Activated T-helper 9 cell treated with anti-CD3 and anti-CD28 coated beads, Interleukin-2, amount 50 U/mL, for 16 hours (primary cell): Measurements from ENCODE around the gene DCAF12.
"Not testable (repeated sequence)": the region's sequence is repeated elsewhere in the genome, so short reads cannot be mapped to it uniquely, and the experiment has no call there.

Experiments
- DNase-seq: peaks from one replicate; pipeline ENCODE4 v3.0.0-alpha.2; 2020; ENCODE audit warnings: low read depth

Gene DCAF12

DNA sequence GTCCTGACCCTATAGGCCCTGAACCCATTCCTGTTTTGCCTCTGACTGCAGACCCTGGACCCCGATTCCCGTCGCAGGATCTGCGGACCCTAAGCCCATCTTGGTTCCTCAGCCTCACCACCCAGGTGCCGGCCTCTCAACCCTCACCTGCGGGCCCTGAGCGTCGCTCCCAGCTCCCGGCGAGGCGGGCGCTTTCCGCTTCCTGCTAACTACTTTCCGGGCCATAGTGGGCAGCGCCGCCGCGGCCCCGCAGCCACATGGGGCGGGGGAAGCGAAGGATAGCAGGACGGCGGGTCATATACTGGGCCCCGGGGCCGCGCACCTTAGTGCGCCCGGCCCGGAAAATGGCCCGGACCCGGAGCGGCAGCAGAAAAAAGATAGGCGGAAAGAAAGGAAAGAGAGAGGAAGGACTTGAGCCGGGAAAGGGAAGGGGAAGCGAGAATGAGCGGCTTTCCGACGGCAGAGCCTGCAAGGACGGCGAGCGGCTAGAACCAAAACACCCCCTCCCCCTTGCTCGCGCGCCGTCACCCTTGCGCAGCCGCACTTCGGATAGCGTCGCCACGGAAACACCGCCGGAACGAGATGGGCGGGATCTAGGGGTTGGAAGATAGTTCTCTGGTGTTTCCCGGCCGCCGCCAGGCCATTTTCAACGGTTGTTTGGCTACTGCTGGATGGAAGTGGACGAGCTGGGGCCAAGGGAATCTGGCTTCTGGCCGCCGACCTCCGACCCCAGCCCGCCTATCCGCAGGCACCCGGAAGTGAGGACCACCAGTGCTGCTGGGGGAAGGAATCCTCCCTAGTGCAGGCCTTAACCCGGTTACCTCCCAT, at the start of gene DCAF12:
Gene DCAF12 (minus strand): TSS at position 492 of the 828 bp plus-strand sequence. CDS start 267 bp downstream, at position 225.
- peak; percentile 85 for DNase-seq

DNA sequence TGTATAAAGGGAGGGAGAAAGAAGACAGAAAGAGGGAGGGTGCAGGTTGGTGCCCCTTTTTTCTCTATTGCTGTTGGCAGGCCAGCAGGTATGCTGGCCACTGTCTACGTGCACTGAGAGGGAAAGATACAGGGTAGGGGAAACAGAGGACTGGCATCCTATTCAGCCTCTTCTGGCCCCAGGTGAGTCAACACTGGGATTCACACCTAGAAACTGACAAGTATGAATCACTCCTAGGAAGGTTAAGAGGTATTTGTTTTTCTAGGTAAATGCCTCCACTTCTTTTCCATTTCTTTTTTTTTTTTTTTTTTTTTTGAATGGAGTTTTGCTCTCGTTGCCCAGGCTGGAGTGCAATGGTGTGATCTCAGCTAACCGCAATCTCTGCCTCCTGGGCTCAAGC, 49.6 kb upstream of the DCAF12 start:
- no peak for DNase-seq

DNA sequence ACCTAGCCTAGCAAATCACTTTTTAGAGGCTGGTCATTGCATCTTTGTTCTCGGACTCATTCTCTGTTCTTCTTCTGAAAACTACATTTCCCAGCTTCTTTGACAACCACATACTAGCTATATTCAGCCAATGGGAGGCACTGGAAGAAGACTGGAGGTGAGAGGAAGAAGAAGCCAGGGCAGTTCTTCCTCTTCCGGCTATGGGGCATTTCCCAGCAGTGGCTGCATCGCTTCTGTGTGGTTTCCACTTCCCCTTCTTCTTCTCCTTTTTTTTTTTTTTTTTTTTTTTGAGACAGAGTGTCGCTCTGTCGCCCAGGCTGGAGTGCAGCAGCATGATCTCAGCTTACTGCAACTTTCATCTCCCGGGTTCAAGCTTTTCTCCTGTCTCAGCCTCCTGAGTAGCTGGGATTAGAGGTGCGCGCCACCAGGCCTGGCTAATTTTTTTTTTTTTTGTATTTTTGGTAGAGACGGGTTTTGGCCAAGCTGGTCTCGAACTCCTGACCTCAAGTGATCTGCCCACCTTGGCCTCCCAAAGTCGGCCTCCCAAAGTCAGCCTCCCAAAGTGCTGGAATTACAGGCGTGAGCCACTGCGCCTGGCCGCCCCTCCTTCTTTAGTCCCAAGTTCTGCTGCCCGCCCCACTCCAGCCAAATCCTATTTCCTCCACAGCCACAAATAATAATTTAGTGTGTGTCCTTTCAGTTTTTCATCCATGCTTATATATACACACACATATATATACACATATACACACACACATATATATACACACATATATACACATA, 45.4 kb upstream of the DCAF12 start:
- no peak for DNase-seq

DNA sequence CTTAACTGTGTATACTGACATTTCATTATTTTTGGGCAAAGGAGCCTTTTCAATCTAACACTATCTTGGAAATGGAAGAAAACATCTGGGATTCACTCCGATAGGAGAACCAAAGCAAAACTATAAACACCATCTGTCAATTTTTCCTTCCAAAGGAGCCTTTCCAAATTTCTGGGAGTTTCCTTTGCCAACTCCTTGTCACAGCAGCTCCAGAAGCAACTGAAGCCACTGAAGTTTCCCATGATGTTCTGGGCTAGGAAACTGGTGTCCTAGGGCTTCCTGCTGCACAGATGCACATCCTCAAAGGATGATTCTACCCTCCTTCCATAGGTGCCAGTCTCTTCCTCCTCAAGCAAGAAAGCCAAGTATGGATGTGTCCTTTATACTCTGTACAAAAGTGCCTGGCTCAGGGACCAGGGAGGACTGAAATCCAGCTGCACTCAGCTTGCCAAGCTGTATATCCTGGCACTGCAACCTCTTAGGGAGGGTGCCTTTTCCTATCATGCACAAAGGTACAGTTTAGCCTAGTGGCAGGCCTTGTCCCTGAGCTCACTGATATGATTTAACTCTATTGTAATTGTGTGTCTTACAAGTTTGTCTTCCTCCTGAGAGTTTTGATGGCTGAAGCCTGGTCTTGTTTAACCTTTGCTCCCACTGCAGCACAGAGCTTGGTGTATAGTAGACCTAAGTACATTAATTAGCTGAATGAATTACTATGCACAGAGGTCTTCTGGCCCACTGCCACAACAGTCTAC, 43.9 kb upstream of the DCAF12 start:
- no peak for DNase-seq

DNA sequence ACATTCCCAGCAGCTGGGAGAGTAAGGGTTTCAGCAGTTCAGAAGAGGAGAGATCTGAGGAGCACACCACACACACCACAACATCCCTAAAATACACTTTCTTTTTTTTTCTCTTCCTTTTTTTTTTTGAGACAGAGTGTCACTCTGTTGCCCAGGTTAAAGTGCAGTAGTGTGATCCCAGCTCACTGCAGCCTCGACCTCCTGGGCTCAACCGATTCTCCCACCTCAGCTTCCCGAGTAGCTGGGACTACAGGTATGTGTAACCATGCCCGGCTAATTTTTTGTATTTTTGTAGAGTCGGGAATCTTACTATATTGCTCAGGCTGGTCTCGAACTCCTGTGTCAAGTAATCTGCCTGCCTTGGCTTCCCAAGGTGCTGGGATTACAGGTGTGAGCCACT, 42.6 kb upstream of the DCAF12 start:
- no peak for DNase-seq

DNA sequence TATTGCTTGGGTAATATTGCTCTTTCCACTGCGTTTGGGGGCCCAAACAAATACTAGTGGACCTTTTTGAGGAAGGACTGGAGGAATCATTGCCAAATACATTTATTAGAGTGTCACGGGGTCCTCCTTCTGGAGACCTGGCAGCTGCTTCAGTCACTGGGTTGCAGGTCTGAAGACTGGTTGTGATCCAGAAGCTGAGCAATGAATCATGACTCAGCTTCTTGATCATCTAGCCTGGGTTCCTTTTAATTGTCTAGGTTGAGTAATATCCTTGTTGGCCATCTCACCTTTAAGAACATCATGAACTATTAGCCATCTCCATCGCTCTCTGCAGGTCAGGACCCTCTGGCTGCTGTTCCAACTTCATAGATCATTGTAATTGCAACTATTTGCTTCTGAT, 36.9 kb upstream of the DCAF12 start:
- DNase-seq: no peak

DNA sequence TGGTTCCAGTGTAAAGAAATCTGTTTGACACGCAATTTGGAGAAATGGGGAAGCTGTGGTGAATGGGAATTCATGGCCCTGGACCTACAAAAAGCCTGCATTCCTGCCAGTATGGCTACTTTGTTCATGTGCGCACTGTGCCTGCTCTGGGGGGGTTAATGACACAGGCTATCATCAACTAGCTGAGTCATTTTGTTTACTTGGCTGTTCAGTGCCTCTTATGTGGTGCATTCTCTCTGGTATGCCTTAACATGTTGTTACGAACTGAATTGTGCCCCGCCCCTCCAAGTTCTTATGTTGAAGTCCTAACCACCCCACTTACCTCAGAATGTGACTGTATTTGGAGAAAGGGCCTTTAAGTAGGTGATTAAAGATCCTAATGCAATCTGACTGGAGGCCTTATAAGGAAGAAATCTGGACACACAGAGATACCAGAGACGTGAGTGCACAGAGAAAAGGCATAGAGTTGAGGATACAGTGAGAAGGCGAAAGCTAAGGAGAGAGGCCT, 31.9 kb upstream of the DCAF12 start:
- no peak for DNase-seq

DNA sequence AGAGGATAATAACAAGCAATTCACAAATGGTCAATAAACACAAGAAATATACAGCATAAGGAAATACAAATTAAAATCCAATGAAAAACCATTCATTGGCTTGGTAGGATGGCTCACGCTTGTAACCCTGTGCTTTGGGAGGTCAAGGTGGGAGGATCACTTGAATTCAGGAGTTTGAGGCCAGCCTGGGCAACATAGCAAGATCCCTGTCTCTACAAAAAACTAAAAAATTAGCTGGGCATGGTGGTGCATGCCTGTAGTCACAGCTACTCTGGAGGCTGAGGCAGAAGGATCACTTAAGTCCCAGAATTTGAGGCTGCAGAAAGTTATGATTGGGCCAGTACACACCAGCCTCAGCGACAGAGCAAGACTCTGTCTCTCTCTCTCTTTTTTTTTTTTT, 31.4 kb upstream of the DCAF12 start:
- no peak for DNase-seq

DNA sequence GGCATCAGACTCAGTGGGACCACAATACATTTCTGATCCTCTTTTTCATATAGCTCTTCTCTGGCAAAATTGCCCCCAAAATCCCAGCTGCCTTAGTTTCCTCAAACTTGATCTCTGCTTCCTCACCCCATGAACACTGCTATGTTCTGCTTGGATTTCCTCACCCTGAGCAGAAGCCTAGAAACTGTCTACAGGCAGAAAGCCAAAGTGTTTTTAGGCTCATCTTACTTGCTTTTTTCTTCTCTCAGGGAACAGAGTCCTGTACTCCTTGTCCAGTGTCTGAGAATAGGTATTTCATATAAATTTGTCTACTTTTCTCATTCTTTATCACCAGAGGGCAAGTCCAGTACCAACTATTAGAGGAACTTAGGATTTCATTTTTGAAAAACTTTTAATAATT, 30.8 kb upstream of the DCAF12 start:
- no peak for DNase-seq

DNA sequence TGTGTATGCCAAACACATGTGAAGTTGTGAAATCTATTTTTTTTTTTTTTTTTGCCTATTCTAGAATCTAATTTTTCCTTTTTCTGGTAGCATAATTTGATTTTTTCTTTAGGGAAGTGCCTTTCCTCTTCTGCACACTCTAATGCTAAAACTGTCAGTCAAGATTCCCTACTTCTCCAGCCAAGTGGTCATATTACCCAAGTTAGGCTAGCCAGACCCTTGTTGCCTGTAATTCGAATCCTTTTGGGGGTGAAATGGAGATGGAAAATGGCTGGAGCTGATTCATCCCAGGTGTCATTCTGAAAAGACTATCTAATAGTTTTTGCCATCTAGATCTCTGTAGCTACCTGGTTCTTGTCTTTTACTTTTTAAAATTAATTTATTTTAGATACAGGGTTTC, 27.6 kb upstream of the DCAF12 start:
- DNase-seq: no peak

DNA sequence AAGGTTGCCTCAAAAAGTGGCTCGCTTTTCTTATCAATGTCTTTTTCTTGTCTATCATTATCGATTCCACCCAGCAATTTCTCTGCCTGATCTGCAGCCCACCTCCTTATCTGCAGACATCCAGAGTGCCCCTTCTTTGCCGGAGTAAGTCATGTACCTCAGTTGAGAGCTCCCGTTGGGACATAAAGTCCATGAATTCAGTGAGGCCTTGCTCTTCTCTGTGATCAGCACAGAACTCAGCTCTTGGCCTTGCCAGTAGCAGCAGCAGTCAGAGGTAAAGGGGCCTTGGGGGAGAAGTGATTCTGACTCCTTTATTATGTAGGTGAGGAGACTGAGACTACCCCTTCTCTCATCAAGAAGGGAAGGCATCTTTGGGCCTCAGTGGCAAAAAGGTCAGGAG, 24.9 kb upstream of the DCAF12 start:
- DNase-seq: no peak

DNA sequence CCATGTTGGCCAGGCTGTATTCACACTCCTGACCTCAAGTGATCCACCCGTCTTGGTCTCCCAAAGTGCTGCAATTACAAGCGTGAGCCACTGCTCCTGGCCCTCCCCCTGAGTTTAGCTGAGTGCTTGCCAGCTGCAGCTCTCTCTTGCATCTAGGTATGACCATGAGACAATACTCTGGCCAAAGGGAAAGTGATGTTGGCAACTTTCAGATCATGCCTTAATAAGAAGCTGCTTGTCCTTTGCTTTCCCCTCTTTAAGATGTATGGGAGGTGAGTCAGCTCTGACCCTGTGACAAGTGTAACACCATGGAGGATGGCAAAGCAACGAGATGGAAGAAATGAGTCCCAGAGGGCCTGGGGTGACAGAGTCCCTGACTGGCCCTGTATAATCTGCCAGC, 18.7 kb upstream of the DCAF12 start:
- DNase-seq: no peak

DNA sequence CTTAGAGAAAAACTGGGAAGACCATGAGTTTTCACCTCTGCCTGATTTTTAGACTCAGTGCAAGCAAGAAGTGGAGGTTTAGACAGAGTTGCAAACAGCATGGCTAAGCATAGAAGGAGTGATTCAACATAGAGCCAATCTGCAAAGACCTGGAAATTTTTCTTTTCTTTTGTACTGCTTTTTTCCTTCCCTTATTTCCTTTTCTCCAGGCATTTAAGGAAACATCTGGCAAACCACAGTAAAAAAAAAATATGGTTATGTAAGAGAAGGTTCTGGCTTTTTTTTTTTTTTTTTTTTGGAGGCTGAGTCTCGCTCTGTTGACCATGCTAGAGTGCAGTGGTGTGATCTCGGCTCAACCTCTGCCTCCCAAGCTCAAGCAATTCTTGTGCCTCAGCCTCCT, 16.6 kb upstream of the DCAF12 start:
- no peak for DNase-seq

DNA sequence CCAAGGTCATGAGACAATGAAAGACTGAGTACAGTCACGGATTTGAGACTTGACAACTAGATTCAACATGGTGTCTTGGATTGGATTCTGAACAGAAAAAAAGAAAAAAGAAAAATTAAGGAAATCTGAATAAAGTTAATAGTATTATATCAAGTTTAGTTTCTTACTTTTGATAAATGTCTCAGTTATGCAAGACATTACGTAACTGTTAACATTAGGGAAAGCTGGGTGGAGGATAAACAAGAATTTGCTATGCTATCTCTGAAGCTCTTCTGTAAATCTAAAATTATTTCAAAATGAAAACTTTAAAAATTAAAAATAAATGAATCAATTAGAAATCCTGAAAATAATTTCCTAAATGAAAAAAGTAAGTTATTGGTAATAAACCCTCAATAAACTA, 14.4 kb upstream of the DCAF12 start:
- no peak for DNase-seq

DNA sequence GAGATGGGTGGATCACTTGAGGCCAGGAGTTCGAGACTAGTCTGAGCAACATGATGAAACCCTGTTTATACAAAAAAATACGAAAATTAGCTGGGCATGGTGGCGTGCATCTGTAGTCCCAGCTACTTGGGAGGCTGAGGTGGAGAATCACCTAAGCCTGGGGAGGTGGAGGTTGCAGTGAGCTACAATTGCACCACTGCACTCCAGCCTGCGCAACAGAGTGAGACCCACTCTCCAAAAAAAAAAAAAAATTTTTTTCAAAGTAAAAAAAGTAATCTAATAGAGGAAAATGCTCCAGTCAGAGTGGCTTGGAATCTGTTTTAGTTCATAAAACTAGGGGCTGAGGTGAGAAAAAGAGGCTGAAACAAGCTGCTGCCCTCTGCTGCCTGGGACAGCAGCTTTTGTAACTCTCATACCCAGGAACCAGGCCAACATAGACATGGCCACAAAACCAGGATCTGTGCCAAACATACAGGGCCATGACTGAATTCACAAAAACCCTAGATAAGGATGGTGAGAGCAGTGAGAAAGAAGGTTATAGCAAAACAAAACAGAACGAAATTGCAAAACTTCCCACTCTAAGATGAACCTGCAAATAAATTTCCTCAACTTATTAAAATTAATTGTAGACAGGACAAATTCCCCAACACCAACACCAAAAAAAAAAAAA, 13.1 kb upstream of the DCAF12 start:
- DNase-seq: no peak

DNA sequence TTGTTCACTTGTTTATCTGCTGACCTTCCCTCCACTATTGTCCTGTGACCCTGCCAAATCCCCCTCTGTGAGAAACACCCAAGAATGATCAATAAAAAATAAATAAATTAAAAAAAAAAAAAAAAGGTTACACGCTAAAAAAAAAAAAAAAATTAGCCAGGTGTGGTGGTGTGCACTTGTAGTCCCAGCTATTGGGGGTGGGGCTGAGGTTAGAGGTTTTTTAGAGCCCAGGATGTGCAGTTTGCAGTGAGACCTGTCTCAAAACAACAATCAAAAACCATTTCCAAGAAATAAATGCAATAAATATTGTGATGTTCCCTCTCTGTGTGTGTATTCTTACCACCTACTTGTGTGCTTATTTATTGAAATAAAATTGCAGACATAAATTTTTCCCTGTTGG, 12.1 kb upstream of the DCAF12 start:
- DNase-seq: not testable (repeated sequence)

DNA sequence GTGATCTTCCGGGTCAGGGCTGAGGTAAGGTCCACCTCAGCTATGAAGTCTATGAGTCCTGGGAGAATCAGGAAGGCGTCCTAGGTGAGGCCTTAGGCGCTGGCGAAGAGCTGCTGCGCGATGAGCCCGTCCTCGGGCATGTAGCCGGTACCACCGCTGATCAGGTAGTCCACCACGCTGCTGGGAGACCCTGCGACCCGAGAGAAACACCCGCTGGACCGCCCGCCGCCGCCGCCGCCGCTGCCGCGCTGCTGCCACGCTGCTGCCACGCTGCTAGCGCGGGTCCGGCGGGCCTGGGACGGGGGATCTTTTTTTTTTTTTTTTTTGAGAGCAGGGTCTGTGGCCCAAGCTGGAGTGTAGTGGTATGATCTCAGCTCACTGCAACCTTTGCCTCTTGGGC, 8.0 kb upstream of the DCAF12 start:
- DNase-seq: no peak

DNA sequence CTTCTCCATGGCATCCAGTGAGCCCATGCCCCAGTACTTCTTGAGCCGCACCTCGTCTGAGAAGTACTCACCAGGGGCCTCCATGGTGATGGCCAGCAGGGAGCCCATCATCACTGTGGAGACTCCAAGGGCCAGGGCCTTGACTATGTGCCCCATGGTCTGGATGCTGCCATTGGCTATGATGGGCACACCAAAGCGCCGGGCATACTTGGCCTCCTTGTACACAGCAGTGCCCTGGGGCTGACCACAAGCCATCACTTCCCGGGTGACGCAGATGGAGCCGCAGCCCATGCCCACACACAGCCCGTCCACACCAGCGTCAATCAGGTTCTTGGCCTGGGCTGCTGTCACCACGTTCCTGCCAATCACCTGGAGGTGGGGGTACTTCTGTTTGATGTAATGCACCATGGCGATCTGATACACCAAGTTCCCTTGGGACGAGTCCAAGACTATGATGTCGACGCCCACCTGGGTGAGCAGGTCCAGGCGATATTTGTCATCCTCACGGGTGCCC, 7.0 kb upstream of the DCAF12 start:
- DNase-seq: no peak

DNA sequence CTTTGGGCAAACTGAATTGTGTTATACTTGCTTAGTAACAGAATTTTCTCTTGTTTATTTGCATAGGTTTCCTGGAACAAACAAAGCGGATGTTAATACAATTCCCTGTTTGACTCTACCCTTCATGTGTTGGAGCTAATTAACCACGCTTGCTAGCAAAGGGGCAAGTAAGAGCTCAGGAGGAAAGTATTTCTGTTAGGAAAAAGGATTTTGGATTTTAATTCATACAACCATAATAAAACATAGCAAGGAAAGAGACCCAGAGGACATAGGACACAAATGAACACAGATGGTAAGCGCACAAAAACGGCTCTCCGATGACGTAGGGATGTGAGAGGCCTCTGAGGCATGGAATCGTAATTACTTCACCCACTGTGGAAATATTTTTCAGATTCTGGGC, 5.1 kb upstream of the DCAF12 start:
- DNase-seq: no peak

DNA sequence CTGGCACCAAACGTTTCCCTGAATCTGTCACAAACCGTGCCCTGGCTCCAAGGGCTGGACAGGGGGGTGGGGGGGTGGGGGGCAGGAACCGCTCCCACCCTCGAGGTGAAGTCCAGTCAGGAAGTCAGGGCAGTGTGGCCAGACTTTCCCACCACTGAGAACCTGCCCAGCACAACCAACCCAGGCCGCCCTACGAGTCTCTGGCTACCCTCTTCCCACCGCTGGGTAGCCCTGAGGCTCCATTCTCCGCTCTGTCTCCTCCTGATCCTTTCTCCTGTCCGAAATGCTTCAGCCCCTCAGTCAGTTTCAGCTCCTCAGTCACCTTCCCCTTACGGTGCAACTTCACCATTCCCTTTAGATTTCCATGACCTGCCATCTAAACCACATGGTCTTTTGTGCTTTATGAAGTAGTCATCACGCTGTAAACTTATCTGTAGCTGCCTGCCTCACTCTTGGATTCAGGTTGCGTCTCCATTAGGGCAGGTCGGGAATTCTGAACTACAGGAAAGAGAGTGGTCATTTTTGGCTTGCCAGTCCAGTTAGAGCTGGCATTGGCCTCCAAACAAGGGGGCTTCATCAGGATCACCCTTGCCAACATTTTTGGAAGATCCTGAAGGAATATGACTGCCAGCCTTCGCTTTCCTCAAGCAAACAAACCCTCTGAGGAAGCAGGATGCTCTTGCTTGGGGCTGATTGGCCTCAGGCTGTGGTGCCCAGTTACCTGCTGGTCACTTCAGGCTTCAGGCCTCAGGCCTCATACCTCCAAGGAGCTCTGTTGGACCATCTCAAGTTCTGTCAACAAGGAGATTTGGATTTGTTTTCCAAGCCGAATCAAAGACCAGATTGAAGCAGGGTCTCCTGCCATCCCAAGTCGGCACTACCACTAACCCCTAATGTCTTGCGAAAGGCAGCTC, 794 bp upstream of the DCAF12 start:
- no peak for DNase-seq
